Measurements from ENCODE around the gene NTN1. TPM values are rescaled to one million over a fixed set of nuclear protein-coding genes. Genes with fewer than 3 reads are reported as not detected.

Gene NTN1
- total and polyA plus RNA-seq, 2 of the 13 experiments (the other 11 are each of a cell fraction or from before 2014, with no cell fraction given): 0.04 to 0.05 TPM

DNA sequence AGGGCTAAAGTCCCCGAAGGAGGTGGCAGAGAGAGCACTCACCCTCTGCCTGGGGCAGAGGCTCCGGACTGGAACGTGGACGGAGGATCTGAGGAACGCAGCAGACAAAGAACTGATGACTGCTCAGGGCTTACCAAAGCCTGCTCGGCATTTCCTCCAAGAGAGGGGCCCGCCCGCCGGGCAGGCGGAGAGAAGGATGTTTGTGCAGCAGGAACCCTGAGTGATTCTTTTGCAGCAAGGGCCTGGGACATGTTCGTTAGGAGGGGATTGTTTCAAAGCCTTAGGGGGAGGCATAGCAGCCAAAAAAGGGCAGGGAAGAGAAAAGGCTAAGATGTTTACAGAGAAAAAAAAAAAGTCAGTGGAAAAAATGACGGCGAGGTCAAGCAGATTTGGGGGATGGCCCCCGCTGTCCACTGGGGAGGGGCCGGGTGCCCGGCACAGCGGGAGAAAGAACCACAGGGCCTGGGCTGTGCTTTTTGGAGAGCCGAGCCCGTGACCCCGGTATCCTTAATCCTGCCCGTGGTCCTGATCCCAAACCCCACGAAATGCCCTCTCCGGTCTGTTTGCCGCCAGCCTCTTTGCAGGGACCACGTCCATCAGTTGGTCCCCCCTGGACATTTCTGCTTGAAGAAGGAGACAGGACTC lies 129.3 kb downstream of the NTN1 start:
- no peak for TF ChIP-seq FOXC1 (CRISPR knock-in tag; IDR thresholded peaks at IDR 0.05; ENCODE audit: borderline replicate concordance)
- no peak for TF ChIP-seq KAT8 (CRISPR knock-in tag; IDR thresholded peaks at IDR 0.05)
- TF ChIP-seq, protein P1, sequence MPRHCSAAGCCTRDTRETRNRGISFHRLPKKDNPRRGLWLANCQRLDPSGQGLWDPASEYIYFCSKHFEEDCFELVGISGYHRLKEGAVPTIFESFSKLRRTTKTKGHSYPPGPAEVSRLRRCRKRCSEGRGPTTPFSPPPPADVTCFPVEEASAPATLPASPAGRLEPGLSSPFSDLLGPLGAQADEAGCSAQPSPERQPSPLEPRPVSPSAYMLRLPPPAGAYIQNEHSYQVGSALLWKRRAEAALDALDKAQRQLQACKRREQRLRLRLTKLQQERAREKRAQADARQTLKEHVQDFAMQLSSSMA (CRISPR knock-in tag; IDR thresholded peaks at IDR 0.05): no peak
- no peak for TF ChIP-seq ZC3H13 (CRISPR knock-in tag; IDR thresholded peaks at IDR 0.05)
- no peak for TF ChIP-seq MBNL3 (CRISPR knock-in tag; conservative IDR thresholded peaks at IDR 0.05)
- TF ChIP-seq, protein P2, sequence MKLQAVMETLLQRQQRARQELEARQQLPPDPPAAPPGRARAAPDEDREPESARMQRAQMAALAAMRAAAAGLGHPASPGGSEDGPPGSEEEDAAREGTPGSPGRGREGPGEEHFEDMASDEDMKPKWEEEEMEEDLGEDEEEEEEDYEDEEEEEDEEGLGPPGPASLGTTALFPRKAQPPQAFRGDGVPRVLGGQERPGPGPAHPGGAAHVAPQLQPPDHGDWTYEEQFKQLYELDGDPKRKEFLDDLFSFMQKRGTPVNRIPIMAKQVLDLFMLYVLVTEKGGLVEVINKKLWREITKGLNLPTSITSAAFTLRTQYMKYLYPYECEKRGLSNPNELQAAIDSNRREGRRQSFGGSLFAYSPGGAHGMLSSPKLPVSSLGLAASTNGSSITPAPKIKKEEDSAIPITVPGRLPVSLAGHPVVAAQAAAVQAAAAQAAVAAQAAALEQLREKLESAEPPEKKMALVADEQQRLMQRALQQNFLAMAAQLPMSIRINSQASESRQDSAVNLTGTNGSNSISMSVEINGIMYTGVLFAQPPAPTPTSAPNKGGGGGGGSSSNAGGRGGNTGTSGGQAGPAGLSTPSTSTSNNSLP (IDR thresholded peaks at IDR 0.05; ENCODE audit: low read depth, low read length): no peak
- TF ChIP-seq, protein P3, sequence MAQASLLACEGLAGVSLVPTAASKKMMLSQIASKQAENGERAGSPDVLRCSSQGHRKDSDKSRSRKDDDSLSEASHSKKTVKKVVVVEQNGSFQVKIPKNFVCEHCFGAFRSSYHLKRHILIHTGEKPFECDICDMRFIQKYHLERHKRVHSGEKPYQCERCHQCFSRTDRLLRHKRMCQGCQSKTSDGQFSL (CRISPR knock-in tag; IDR thresholded peaks at IDR 0.05): no peak
- no peak for TF ChIP-seq JUN (CRISPR knock-in tag; IDR thresholded peaks at IDR 0.05)
- no peak for TF ChIP-seq ZNF543 (CRISPR knock-in tag; IDR thresholded peaks at IDR 0.05)
- no peak for TF ChIP-seq CBX2 (IDR thresholded peaks at IDR 0.05; ENCODE audit: low read depth, low read length)
- no peak for TF ChIP-seq CBX2 (CRISPR knock-in tag; IDR thresholded peaks at IDR 0.05; ENCODE audit: low read depth)
- no peak for TF ChIP-seq ZNF788 (CRISPR knock-in tag; IDR thresholded peaks at IDR 0.05; ENCODE audit: borderline replicate concordance)
- TF ChIP-seq SNAI1 (CRISPR knock-in tag; IDR thresholded peaks at IDR 0.05; ENCODE audit: borderline replicate concordance): no peak
- TF ChIP-seq, protein P4, sequence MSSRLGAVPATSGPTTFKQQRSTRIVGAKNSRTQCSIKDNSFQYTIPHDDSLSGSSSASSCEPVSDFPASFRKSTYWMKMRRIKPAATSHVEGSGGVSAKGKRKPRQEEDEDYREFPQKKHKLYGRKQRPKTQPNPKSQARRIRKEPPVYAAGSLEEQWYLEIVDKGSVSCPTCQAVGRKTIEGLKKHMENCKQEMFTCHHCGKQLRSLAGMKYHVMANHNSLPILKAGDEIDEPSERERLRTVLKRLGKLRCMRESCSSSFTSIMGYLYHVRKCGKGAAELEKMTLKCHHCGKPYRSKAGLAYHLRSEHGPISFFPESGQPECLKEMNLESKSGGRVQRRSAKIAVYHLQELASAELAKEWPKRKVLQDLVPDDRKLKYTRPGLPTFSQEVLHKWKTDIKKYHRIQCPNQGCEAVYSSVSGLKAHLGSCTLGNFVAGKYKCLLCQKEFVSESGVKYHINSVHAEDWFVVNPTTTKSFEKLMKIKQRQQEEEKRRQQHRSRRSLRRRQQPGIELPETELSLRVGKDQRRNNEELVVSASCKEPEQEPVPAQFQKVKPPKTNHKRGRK (CRISPR knock-in tag; IDR thresholded peaks at IDR 0.05): no peak
- TF ChIP-seq, protein P5, sequence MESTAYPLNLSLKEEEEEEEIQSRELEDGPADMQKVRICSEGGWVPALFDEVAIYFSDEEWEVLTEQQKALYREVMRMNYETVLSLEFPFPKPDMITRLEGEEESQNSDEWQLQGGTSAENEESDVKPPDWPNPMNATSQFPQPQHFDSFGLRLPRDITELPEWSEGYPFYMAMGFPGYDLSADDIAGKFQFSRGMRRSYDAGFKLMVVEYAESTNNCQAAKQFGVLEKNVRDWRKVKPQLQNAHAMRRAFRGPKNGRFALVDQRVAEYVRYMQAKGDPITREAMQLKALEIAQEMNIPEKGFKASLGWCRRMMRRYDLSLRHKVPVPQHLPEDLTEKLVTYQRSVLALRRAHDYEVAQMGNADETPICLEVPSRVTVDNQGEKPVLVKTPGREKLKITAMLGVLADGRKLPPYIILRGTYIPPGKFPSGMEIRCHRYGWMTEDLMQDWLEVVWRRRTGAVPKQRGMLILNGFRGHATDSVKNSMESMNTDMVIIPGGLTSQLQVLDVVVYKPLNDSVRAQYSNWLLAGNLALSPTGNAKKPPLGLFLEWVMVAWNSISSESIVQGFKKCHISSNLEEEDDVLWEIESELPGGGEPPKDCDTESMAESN (CRISPR knock-in tag; conservative IDR thresholded peaks at IDR 0.05): no peak
- TF ChIP-seq NAIF1 (CRISPR knock-in tag; IDR thresholded peaks at IDR 0.05; ENCODE audit: borderline replicate concordance): no peak
- no peak for TF ChIP-seq ZNF34 (CRISPR knock-in tag; IDR thresholded peaks at IDR 0.05; ENCODE audit: borderline replicate concordance)
- Histone ChIP-seq H3K27ac (ENCODE audit: extremely low read length, insufficient read depth, low read length) (no peak overlapping the region), H3K27me3 (ENCODE audit: control insufficient read depth in 1 of 2, insufficient read depth in 2 of 2, low read length in 2 of 2) (peaks cover 23 to 80% of the 10 kb centered on the region in 2 experiments), H3K36me3 (replicated peaks in 1 of 2; ENCODE audit: control insufficient read depth in 1 of 2, insufficient read depth in 2 of 2, low read length in 2 of 2) (no peaks in the 10 kb centered on the region), H3K9ac (ENCODE audit: insufficient read depth, low read depth, low read length) (no peak overlapping the region), H3K4me2 (ENCODE audit: low read depth, low read length) (no peak overlapping the region), H2AFZ (ENCODE audit: low read length) (no peak overlapping the region), H3K79me2 (ENCODE audit: insufficient read depth, low read length) (no peaks in the 10 kb centered on the region), H4K20me1 (ENCODE audit: insufficient read depth, low read length) (peaks cover 3% of the 10 kb centered on the region; the same call in 1 of the 2 replicates), H3K4me3 (replicated peaks in 1 of 3; ENCODE audit: insufficient read depth in 1 of 3, low read depth in 2 of 3, low read length in 3 of 3) (no peak overlapping the region), H3K9me3 (ENCODE audit: low read length) (no peaks in the 10 kb centered on the region), H3K4me1 (ENCODE audit: insufficient read depth, low read length) (no peaks in the 10 kb centered on the region; the same call in 1 of the 2 replicates)
- ATAC-seq: no peak
- no TSS peak for BruUV-seq (replicated peaks)
- in situ Hi-C loops (cut with HindIII; ENCODE audit: extremely low pct_ligation_motif_present, low pct_unique_long_range_greater_than_20kb) (no loop called here), intact Hi-C loops (cut with micrococcal nuclease; ENCODE audit: unreplicated experiment) (no loop called here)
- ChIA-PET POLR2A (no interaction called here), CTCF (ENCODE audit: low intra/inter-chr PET ratio, low total read pairs) (no interaction called here)
- 62% methylated on average over 21 of the region's 25 CpGs for WGBS (ENCODE audit: low lambda C conversion rate)
- no peak for DNase-seq (ENCODE audit: low spot score)
- no peak for FAIRE-seq

Data from HepG2 (cell line).